PC-9 (cell line): ENCODE results near the gene NUP210. TPM values are rescaled to one million over a fixed set of nuclear protein-coding genes. Genes with fewer than 3 reads are reported as not detected.

Experiments used
- BruUV-seq: library from RNA; stranded (reverse); fragments of 400-500 nt; replicated peaks from 2 replicates; lab custom pipeline; 2021; lab: Mats Ljungman, UMichigan
- CTCF ChIA-PET: fragments of 300-600 bp; sonication (Branson Sonifier 250); formaldehyde crosslinking; loops from one replicate; lab custom pipeline; 2022; ENCODE audit warnings: antibody characterized with exemption; lab: Charles Lee
- POLR2A ChIA-PET: fragments of 300-600 bp; sonication (Branson Sonifier 250); formaldehyde crosslinking; loops from one replicate; lab custom pipeline; 2022; ENCODE audit warnings: antibody characterized with exemption; ENCODE audit not compliant: unreplicated experiment; lab: Charles Lee
- DNase-seq, 2 experiments: peaks; one replicate each; pipeline versions ENCODE4 v3.0.0 to v3.0.0-alpha.2; 2015 to 2022; ENCODE audit warnings: mixed read lengths in 1 of 2
- H2AFZ ChIP-seq: fragments of 200-600 bp; sonication (generic); 2 replicates; pipeline ENCODE4 v1.8.1; 2017; ENCODE audit warnings: antibody characterized with exemption
- H3F3A ChIP-seq: fragments of 200-600 bp; sonication (generic); 2 replicates; pipeline ENCODE4 v1.8.1; 2017; ENCODE audit warnings: antibody characterized with exemption, mild to moderate bottlenecking, low read depth; ENCODE audit not compliant: insufficient read depth
- H3K27ac ChIP-seq: fragments of 200-600 bp; sonication (generic); 2 replicates; pipeline ENCODE4 v1.6.1; 2016; ENCODE audit warnings: mixed run types
- H3K27me3 ChIP-seq: fragments of 200-600 bp; sonication (generic); 2 replicates; pipeline ENCODE4 v1.6.1; 2016; ENCODE audit warnings: low read depth, mixed run types; ENCODE audit not compliant: insufficient read depth
- H3K36me3 ChIP-seq: fragments of 200-600 bp; sonication (generic); 2 replicates; pipeline ENCODE4 v1.6.1; 2016; ENCODE audit warnings: low read depth, mixed run types
- H3K4me1 ChIP-seq: fragments of 200-600 bp; sonication (generic); replicated peaks from 2 replicates; pipeline ENCODE4 v1.6.1; 2016; ENCODE audit warnings: mixed run types; ENCODE audit not compliant: insufficient read depth
- H3K4me2 ChIP-seq: fragments of 200-600 bp; sonication (generic); 2 replicates; pipeline ENCODE4 v1.6.1; 2017; ENCODE audit warnings: mixed run types
- H3K4me3 ChIP-seq: fragments of 200-600 bp; sonication (generic); 2 replicates; pipeline ENCODE4 v1.6.1; 2016; ENCODE audit warnings: mixed run types
- H3K79me2 ChIP-seq: fragments of 200-600 bp; sonication (generic); 2 replicates; pipeline ENCODE4 v1.6.1; 2017; ENCODE audit warnings: low read depth, mixed run types
- H3K9me2 ChIP-seq: fragments of 200-600 bp; sonication (generic); 2 replicates; pipeline ENCODE4 v1.8.1; 2017; ENCODE audit warnings: mild to moderate bottlenecking; ENCODE audit not compliant: insufficient read depth
- H3K9me3 ChIP-seq: fragments of 200-600 bp; sonication (generic); 2 replicates; pipeline ENCODE4 v1.8.1; 2016; ENCODE audit warnings: low read depth; ENCODE audit not compliant: insufficient read depth
- H4K20me1 ChIP-seq: fragments of 200-600 bp; sonication (generic); 2 replicates; pipeline ENCODE4 v1.8.1; 2017; ENCODE audit not compliant: insufficient read depth
- CTCF ChIP-seq: fragments of 200-600 bp; sonication (generic); conservative IDR thresholded peaks from 2 replicates; pipeline ENCODE4 v1.6.1; 2017; ENCODE audit warnings: mixed run types, antibody characterized with exemption, mild to moderate bottlenecking, moderate library complexity
- EZH2 ChIP-seq: fragments of 200-600 bp; sonication (generic); IDR thresholded peaks from 2 replicates; pipeline ENCODE4 v1.8.0; 2017; ENCODE audit warnings: antibody characterized with exemption, low read depth
- intact Hi-C: fragments of 100-400 bp; cut with micrococcal nuclease; formaldehyde crosslinking; loops from one replicate; pipeline ENCODE4 v1.10.0; 2022; ENCODE audit not compliant: unreplicated experiment
- total RNA-seq: library from RNA; stranded (reverse); gene quantifications from 2 replicates; pipeline ENCODE4 v1.2.3, GENCODE V29; 2021

Gene NUP210
- total RNA-seq, 1 experiment from 2014 or later = 84.0 TPM

GRCh38 chr3:13316603-13317002, 103.5 kb downstream of the NUP210 start:
- TSS peak; percentile 24 for BruUV-seq
- intact Hi-C loops = no loop called here
- H3K4me2 ChIP-seq = no peak overlapping the region
- DNase-seq = no peak
- H3K9me3 ChIP-seq = no peaks in the 10 kb centered on the region
- ChIA-PET POLR2A (no interaction called here), CTCF (interaction anchor here (0.6 kb wide), 1 partner anchor 895 kb away, joined by 3 read pairs; no protein-coding TSS in a partner anchor)
- H3K9me2 ChIP-seq = no peaks in the 10 kb centered on the region
- H4K20me1 ChIP-seq = no peaks in the 10 kb centered on the region
- no peaks in the 10 kb centered on the region for H3K27me3 ChIP-seq
- H3F3A ChIP-seq = no peaks in the 10 kb centered on the region; the same call in 1 of the 2 replicates
- H3K27ac ChIP-seq = no peak overlapping the region
- no peak overlapping the region for H2AFZ ChIP-seq
- no peaks in the 10 kb centered on the region for H3K79me2 ChIP-seq
- no peaks in the 10 kb centered on the region for H3K4me1 ChIP-seq
- peaks cover 8% of the 10 kb centered on the region for H3K36me3 ChIP-seq
- H3K4me3 ChIP-seq = no peak overlapping the region
- TF ChIP-seq EZH2 = no peak
- TF ChIP-seq CTCF = no peak

- CTCF ChIA-PET = no interaction called here
- H3K9me2 ChIP-seq = no peaks in the 10 kb centered on the region
- no peak for DNase-seq
- POLR2A ChIA-PET = no interaction called here
- no peaks in the 10 kb centered on the region for H3K4me1 ChIP-seq
- no peak overlapping the region for H3K4me3 ChIP-seq
- no peaks in the 10 kb centered on the region for H4K20me1 ChIP-seq
- no peaks in the 10 kb centered on the region; the same call in 1 of the 2 replicates for H3F3A ChIP-seq
- TF ChIP-seq CTCF (no peak), EZH2 (no peak)
- H3K9me3 ChIP-seq = no peaks in the 10 kb centered on the region
- H2AFZ ChIP-seq = no peak overlapping the region
- H3K27ac ChIP-seq = no peak overlapping the region
- H3K36me3 ChIP-seq = peaks cover 8% of the 10 kb centered on the region
- no peak overlapping the region for H3K4me2 ChIP-seq
- H3K79me2 ChIP-seq = no peaks in the 10 kb centered on the region
- intact Hi-C loops = no loop called here
- no peaks in the 10 kb centered on the region for H3K27me3 ChIP-seq
- no TSS peak for BruUV-seq
These were observed 105.2 kb downstream of the NUP210 start for GRCh38 chr3:13314877-13315276.

- Histone ChIP-seq H2AFZ (no peak overlapping the region), H4K20me1 (no peaks in the 10 kb centered on the region), H3K4me2 (no peak overlapping the region), H3K4me3 (no peak overlapping the region), H3K27ac (no peak overlapping the region), H3K36me3 (peaks cover 8% of the 10 kb centered on the region; the same call in 1 of the 2 replicates), H3K9me2 (no peaks in the 10 kb centered on the region), H3K27me3 (no peaks in the 10 kb centered on the region), H3F3A (peaks cover 3% of the 10 kb centered on the region), H3K9me3 (no peaks in the 10 kb centered on the region), H3K4me1 (no peaks in the 10 kb centered on the region), H3K79me2 (no peaks in the 10 kb centered on the region)
- POLR2A ChIA-PET = no interaction called here
- intact Hi-C loops = no loop called here
- CTCF ChIA-PET = no interaction called here
- DNase-seq = no peak
- no TSS peak for BruUV-seq
- no peak for TF ChIP-seq EZH2
- TF ChIP-seq CTCF = no peak
These were observed 106.3 kb downstream of the NUP210 start for GRCh38 chr3:13313813-13314212.
